ENCODE data around the gene POLR3C. TPM values are rescaled to one million over a fixed set of nuclear protein-coding genes. Genes with fewer than 3 reads are reported as not detected.

Gene POLR3C
- total and polyA plus RNA-seq, 2 donors (not counting 1 experiment from before 2014, with no cell fraction given) = 36.5 to 49.3 TPM

DNA sequence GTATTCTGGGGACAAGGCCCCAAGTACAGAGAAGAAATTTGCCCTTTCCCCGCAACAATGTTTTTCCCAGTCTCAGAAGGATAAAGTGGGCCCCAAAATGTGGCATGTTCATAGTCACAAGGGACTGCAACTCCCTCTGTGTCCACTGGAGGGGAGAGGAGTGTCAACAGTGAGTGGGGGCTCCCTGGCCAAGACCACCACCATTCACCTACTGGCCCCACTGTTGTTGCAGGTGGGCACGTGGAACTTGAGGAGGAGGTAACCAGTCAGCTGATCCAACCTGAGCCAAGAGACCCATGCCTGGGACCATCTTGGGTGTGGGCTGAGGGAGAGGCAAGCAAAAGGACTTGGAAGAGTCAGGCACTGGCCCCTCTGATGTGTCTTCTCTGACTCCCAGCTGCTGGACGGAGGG is 22.2 kb downstream of the POLR3C start:
- H3K4me3 Mint-ChIP-seq = no peak overlapping the region
- POLR2A ChIA-PET = interaction anchor here (0.5 to 4.1 kb wide), 7 partner anchors 12 to 189 kb away, joined by 3 to 70 read pairs (median 6); partner anchors contain the start of genes ANKRD34A, PIAS3, POLR3C and POLR3GL
- intact Hi-C loops (cut with micrococcal nuclease) = loop anchor here (1.0 to 5.0 kb wide), 2 partner anchors 41 to 64 kb away; partner anchors contain the start of genes ANKRD35 and ITGA10

DNA sequence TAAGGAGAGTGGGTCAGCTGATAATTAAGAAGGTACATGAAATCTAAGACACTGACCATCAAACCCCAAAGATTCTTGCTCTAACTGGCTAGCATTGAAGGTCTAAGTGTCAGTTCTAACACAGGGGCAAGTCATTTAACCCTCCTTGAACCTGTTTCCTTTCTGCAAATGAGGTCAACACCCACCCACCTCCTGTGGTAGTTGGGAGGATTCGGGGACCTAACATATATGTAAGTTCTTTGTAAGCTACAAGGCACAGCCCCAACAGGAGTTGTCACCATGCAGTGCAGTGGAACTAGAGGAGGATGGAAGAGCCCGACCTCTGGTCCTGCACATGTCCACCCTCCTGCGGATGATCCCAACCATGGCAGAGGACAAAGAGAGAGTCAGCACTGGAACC is 23.8 kb downstream of the POLR3C start:
- Histone ChIP-seq H3K4me2 (replicated peaks; ENCODE audit: low read depth, low read length, poor library complexity, severe bottlenecking) (no peak overlapping the region), H3K4me3 (ENCODE audit: control extremely low read depth in 1 of 5, extremely low read depth in 1 of 5, insufficient read depth in 1 of 5, low read depth in 2 of 5, low read length in 4 of 5) (no peak overlapping the region), H3K36me3 (replicated peaks in 1 of 2; ENCODE audit: control extremely low read depth in 1 of 2, control insufficient read depth in 1 of 2, extremely low read depth in 1 of 2, insufficient read depth in 2 of 2, low read length in 1 of 2) (peaks cover 4 to 40% of the 10 kb centered on the region in 2 experiments), H3K27me3 (replicated peaks in 1 of 4; ENCODE audit: control extremely low read depth in 1 of 4, control insufficient read depth in 3 of 4, insufficient read depth in 4 of 4, low read length in 3 of 4) (no peaks in the 10 kb centered on the region), H3K9ac (ENCODE audit: low read length) (no peak overlapping the region), H3K9me3 (ENCODE audit: control extremely low read depth in 1 of 3, control insufficient read depth in 2 of 3, insufficient read depth in 1 of 3, low read length in 2 of 3) (no peaks in the 10 kb centered on the region), H4K20me1 (ENCODE audit: control insufficient read depth, insufficient read depth, low read length, poor library complexity, severe bottlenecking) (no peaks in the 10 kb centered on the region), H3K4me1 (ENCODE audit: control insufficient read depth in 2 of 2, insufficient read depth in 2 of 2, low read length in 2 of 2) (peaks cover 18 to 24% of the 10 kb centered on the region in 2 donors), H2AFZ (ENCODE audit: insufficient read depth, low read depth, low read length, poor library complexity, severe bottlenecking) (no peak overlapping the region), H3K27ac (ENCODE audit: low read length in 2 of 2) (no peak overlapping the region), H3K79me2 (ENCODE audit: control insufficient read depth, insufficient read depth, low read length) (no peaks in the 10 kb centered on the region)
- H3K9me3 Mint-ChIP-seq (ENCODE audit: insufficient read depth) = no peaks in the 10 kb centered on the region
- ATAC-seq (ENCODE audit: low read depth) (no peak), DNase-seq (no peak)
- 100% methylated on average over 3 of the region's 3 CpGs for WGBS (ENCODE audit: insufficient coverage)
- CTCF ChIA-PET = interaction anchor here (1.0 to 6.6 kb wide), 6 partner anchors 10 to 185 kb away, joined by 3 to 148 read pairs (median 76); partner anchors contain the start of genes ITGA10 and PIAS3
- POLR2A ChIA-PET = interaction anchor here (4.1 kb wide), 1 partner anchor 10 kb away, joined by 70 read pairs; the partner anchor contains the start of gene PIAS3
- intact Hi-C loops (cut with micrococcal nuclease) = loop anchor here (5.0 kb wide), 1 partner anchor 39 kb away; the partner anchor contains the start of gene ANKRD35
- no peak overlapping the region for H3K27ac Mint-ChIP-seq
- H3K27me3 Mint-ChIP-seq = no peaks in the 10 kb centered on the region
- no peak for TF ChIP-seq EZH2 (IDR thresholded peaks at IDR 0.05; ENCODE audit: borderline replicate concordance, insufficient read depth, low read depth, low read length, poor library complexity, severe bottlenecking)
- TF ChIP-seq, protein P1, sequence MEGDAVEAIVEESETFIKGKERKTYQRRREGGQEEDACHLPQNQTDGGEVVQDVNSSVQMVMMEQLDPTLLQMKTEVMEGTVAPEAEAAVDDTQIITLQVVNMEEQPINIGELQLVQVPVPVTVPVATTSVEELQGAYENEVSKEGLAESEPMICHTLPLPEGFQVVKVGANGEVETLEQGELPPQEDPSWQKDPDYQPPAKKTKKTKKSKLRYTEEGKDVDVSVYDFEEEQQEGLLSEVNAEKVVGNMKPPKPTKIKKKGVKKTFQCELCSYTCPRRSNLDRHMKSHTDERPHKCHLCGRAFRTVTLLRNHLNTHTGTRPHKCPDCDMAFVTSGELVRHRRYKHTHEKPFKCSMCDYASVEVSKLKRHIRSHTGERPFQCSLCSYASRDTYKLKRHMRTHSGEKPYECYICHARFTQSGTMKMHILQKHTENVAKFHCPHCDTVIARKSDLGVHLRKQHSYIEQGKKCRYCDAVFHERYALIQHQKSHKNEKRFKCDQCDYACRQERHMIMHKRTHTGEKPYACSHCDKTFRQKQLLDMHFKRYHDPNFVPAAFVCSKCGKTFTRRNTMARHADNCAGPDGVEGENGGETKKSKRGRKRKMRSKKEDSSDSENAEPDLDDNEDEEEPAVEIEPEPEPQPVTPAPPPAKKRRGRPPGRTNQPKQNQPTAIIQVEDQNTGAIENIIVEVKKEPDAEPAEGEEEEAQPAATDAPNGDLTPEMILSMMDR (IDR thresholded peaks at IDR 0.05) = no peak
- H3K4me3 Mint-ChIP-seq = no peak overlapping the region
- H3K4me1 Mint-ChIP-seq = peaks cover 7% of the 10 kb centered on the region

More for the DNA sequence above, 22.2 kb downstream of the POLR3C start:
- Histone ChIP-seq H3K79me2 (ENCODE audit: control insufficient read depth, insufficient read depth, low read length) (no peaks in the 10 kb centered on the region), H2AFZ (ENCODE audit: insufficient read depth, low read depth, low read length, poor library complexity, severe bottlenecking) (peak overlapping the region; percentile 95), H3K27me3 (replicated peaks in 1 of 4; ENCODE audit: control extremely low read depth in 1 of 4, control insufficient read depth in 3 of 4, insufficient read depth in 4 of 4, low read length in 3 of 4) (no peaks in the 10 kb centered on the region), H3K4me3 (ENCODE audit: control extremely low read depth in 1 of 5, extremely low read depth in 1 of 5, insufficient read depth in 1 of 5, low read depth in 2 of 5, low read length in 4 of 5) (peak overlapping the region; percentile 25 to 85 (median 70)), H3K9ac (ENCODE audit: low read length) (peak overlapping the region; percentile 78), H3K36me3 (replicated peaks in 1 of 2; ENCODE audit: control extremely low read depth in 1 of 2, control insufficient read depth in 1 of 2, extremely low read depth in 1 of 2, insufficient read depth in 2 of 2, low read length in 1 of 2) (peaks cover 13 to 52% of the 10 kb centered on the region in 2 experiments), H4K20me1 (ENCODE audit: control insufficient read depth, insufficient read depth, low read length, poor library complexity, severe bottlenecking) (no peaks in the 10 kb centered on the region), H3K9me3 (ENCODE audit: control extremely low read depth in 1 of 3, control insufficient read depth in 2 of 3, insufficient read depth in 1 of 3, low read length in 2 of 3) (no peaks in the 10 kb centered on the region), H3K4me2 (replicated peaks; ENCODE audit: low read depth, low read length, poor library complexity, severe bottlenecking) (peak overlapping the region; percentile 96), H3K27ac (ENCODE audit: low read length in 2 of 2) (peak overlapping the region; percentile 73 to 76), H3K4me1 (ENCODE audit: control insufficient read depth in 2 of 2, insufficient read depth in 2 of 2, low read length in 2 of 2) (peaks cover 18 to 24% of the 10 kb centered on the region in 2 donors)
- ATAC-seq (ENCODE audit: low read depth) (peak; percentile 19), DNase-seq (peak; percentile 60)
- WGBS (ENCODE audit: insufficient coverage) = 100% methylated on average over 1 of the region's 3 CpGs
- Mint-ChIP-seq H3K4me1 (peaks cover 7% of the 10 kb centered on the region), H3K27me3 (no peaks in the 10 kb centered on the region), H3K27ac (no peak overlapping the region), H3K9me3 (ENCODE audit: insufficient read depth) (no peaks in the 10 kb centered on the region)
- TF ChIP-seq EZH2 (IDR thresholded peaks at IDR 0.05; ENCODE audit: borderline replicate concordance, insufficient read depth, low read depth, low read length, poor library complexity, severe bottlenecking) = no peak
- TF ChIP-seq, protein P1 (IDR thresholded peaks at IDR 0.05) = peak; percentile 18
- CTCF ChIA-PET = interaction anchor here (0.6 to 6.6 kb wide), 23 partner anchors 12 to 193 kb away, joined by 3 to 148 read pairs (median 6); partner anchors contain the start of genes ITGA10, LIX1L, PEX11B and PIAS3

All from B cell (primary cell).